Measurements from ENCODE around the gene WWOX.

DNA sequence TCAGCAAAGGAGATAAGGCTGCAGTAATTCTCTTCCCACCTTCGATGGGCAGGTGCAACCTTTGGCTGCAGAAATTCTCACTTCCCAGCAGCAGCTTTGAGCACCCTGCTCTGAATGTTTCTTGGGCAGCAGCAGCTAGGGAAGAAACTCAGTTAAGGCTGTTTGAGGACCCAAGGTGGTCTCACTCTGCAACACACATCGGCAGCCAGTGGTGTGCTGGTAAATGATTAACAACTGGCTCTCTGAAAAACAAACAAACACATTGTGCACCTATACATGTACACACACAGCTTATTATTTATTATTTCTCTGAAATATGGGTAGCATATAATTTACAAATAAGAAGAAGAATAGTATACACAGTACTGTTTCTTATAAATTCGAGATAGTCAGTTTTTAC lies 685.8 kb downstream of the WWOX start:
- no peak for TF ChIP-seq EZH2phosphoT487 (IDR thresholded peaks at IDR 0.05; ENCODE audit: borderline replicate concordance, low read length)
- TF ChIP-seq, protein P1, sequence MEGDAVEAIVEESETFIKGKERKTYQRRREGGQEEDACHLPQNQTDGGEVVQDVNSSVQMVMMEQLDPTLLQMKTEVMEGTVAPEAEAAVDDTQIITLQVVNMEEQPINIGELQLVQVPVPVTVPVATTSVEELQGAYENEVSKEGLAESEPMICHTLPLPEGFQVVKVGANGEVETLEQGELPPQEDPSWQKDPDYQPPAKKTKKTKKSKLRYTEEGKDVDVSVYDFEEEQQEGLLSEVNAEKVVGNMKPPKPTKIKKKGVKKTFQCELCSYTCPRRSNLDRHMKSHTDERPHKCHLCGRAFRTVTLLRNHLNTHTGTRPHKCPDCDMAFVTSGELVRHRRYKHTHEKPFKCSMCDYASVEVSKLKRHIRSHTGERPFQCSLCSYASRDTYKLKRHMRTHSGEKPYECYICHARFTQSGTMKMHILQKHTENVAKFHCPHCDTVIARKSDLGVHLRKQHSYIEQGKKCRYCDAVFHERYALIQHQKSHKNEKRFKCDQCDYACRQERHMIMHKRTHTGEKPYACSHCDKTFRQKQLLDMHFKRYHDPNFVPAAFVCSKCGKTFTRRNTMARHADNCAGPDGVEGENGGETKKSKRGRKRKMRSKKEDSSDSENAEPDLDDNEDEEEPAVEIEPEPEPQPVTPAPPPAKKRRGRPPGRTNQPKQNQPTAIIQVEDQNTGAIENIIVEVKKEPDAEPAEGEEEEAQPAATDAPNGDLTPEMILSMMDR (conservative IDR thresholded peaks at IDR 0.05; ENCODE audit: low read depth, low read length): no peak
